Measurements from ENCODE around the gene CD96.

GRCh38 chr3:111662907-111663306 is 120.9 kb downstream of the CD96 start:
- TF ChIP-seq, protein P1, sequence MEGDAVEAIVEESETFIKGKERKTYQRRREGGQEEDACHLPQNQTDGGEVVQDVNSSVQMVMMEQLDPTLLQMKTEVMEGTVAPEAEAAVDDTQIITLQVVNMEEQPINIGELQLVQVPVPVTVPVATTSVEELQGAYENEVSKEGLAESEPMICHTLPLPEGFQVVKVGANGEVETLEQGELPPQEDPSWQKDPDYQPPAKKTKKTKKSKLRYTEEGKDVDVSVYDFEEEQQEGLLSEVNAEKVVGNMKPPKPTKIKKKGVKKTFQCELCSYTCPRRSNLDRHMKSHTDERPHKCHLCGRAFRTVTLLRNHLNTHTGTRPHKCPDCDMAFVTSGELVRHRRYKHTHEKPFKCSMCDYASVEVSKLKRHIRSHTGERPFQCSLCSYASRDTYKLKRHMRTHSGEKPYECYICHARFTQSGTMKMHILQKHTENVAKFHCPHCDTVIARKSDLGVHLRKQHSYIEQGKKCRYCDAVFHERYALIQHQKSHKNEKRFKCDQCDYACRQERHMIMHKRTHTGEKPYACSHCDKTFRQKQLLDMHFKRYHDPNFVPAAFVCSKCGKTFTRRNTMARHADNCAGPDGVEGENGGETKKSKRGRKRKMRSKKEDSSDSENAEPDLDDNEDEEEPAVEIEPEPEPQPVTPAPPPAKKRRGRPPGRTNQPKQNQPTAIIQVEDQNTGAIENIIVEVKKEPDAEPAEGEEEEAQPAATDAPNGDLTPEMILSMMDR (IDR thresholded peaks at IDR 0.05), result no peak
- TF ChIP-seq POLR2A (IDR thresholded peaks at IDR 0.05), result no peak

Measured in adrenal gland (tissue), 5 donors.